GM18909 (cell line): ENCODE measurements around the gene XRN2.

Source experiments
- ATAC-seq: cut with Tn5 transposase; IDR thresholded peaks from one replicate; pipeline ENCODE4 v1.9.1; 2021; ENCODE audit warnings: mild to moderate bottlenecking; ENCODE audit not compliant: unreplicated experiment, poor library complexity

Gene XRN2

GRCh38 chr20:21380711-21381110 lies 77.6 kb downstream of the XRN2 start:
- no peak for ATAC-seq

GRCh38 chr20:21381619-21382018 lies 78.5 kb downstream of the XRN2 start:
- no peak for ATAC-seq

- ATAC-seq = no peak
Observed at GRCh38 chr20:21384308-21384892, 81.3 kb downstream of the XRN2 start.

GRCh38 chr20:21386111-21386510 lies 83.0 kb downstream of the XRN2 start:
- no peak for ATAC-seq

GRCh38 chr20:21387528-21387927 lies 84.4 kb downstream of the XRN2 start:
- ATAC-seq = no peak

- ATAC-seq = no peak
Observed at GRCh38 chr20:21388566-21388965, 85.4 kb downstream of the XRN2 start.

GRCh38 chr20:21389368-21389767 lies 86.2 kb downstream of the XRN2 start:
- no peak for ATAC-seq

- ATAC-seq = no peak
Observed at GRCh38 chr20:21390768-21391167, 87.6 kb downstream of the XRN2 start.

GRCh38 chr20:21391185-21391971 lies 88.2 kb downstream of the XRN2 start:
- no peak for ATAC-seq

GRCh38 chr20:21391972-21392352 lies 88.8 kb downstream of the XRN2 start:
- no peak for ATAC-seq

GRCh38 chr20:21393166-21393565 lies 90.0 kb downstream of the XRN2 start:
- no peak for ATAC-seq

- no peak for ATAC-seq
Observed at GRCh38 chr20:21393816-21394519, 90.8 kb downstream of the XRN2 start.

- no peak for ATAC-seq
Observed at GRCh38 chr20:21394551-21394950, 91.4 kb downstream of the XRN2 start.

- no peak for ATAC-seq
Observed at GRCh38 chr20:21395051-21395665, 92.0 kb downstream of the XRN2 start.

- no peak for ATAC-seq
Observed at GRCh38 chr20:21395666-21396598, 92.8 kb downstream of the XRN2 start.

GRCh38 chr20:21396599-21397340 lies 93.6 kb downstream of the XRN2 start:
- ATAC-seq = no peak

- no peak for ATAC-seq
Observed at GRCh38 chr20:21397341-21398108, 94.4 kb downstream of the XRN2 start, which contains the start of gene NKX2-4. Gene NKX2-4, minus strand, starts transcription at chr20:21397526. Its CDS starts 127 bp downstream, at chr20:21397399.
